ENCODE measurements around the gene CREB3L2. TPM values are rescaled to one million over a fixed set of nuclear protein-coding genes. Genes with fewer than 3 reads are reported as not detected.

CREB3L2 gene
- total RNA-seq, 1 experiment from 2014 or later = 49.8 TPM

GRCh38 chr7:137904833-137905232 is 97.1 kb downstream of the CREB3L2 start:
- no peaks in the 10 kb centered on the region for H3K9me2 ChIP-seq (ENCODE audit: insufficient read depth)
- 0 out of 4 replicates have a peak, but pooled peaks cover 0 to 2% of the 10 kb centered on the region in 2 experiments for H3K36me3 ChIP-seq (ENCODE audit: control insufficient read depth in 1 of 2, insufficient read depth in 2 of 2, low read length in 2 of 2)
- intact Hi-C loops (cut with micrococcal nuclease) = loop anchor here (5.0 to 10.0 kb wide), 2 partner anchors 260 to 832 kb away; no protein-coding TSS in a partner anchor
- DNase-seq (ENCODE audit: low read depth, low spot score) = no peak
- CTCF ChIA-PET = interaction anchor here (0.9 to 7.0 kb wide), 3 partner anchors 29 to 103 kb away, joined by 4 to 56 read pairs (median 4); no protein-coding TSS in a partner anchor
- no peaks in the 10 kb centered on the region for H3K9me3 ChIP-seq (ENCODE audit: control insufficient read depth in 1 of 2, insufficient read depth in 1 of 2, low read depth in 1 of 2, low read length in 2 of 2)
- no peak overlapping the region for H3K4me3 ChIP-seq (replicated peaks in 1 of 2; ENCODE audit: low read depth in 1 of 2, low read length in 2 of 2)
- RAD21 ChIA-PET (ENCODE audit: low non-redundant PET in 1 of 2, low total read pairs in 2 of 2, uncharacterized antibody in 2 of 2, unreplicated experiment in 2 of 2) = interaction anchor here in 1 of 2 experiments (2.0 kb wide), 1 partner anchor 104 kb away, joined by 9 read pairs; no protein-coding TSS in a partner anchor
- H3K79me2 ChIP-seq (ENCODE audit: insufficient read depth, low read length) = no peaks in the 10 kb centered on the region
- no TSS peak for BruUV-seq (replicated peaks)
- no peak overlapping the region for H3K9ac ChIP-seq (ENCODE audit: low read length)
- TF ChIP-seq POLR2AphosphoS5 (IDR thresholded peaks at IDR 0.05; ENCODE audit: low read depth, low read length) = no peak
- no peak for TF ChIP-seq RAD21 (IDR thresholded peaks at IDR 0.05; ENCODE audit: low read depth)
- no peak for TF ChIP-seq ZBTB33 (IDR thresholded peaks at IDR 0.05; ENCODE audit: extremely low read depth, insufficient replicate concordance, low read length)
- TF ChIP-seq EZH2 (IDR thresholded peaks at IDR 0.05) = no peak
- TF ChIP-seq SIN3A (IDR thresholded peaks at IDR 0.05; ENCODE audit: low read depth) = no peak
- no peak for TF ChIP-seq CBX3 (IDR thresholded peaks at IDR 0.05; ENCODE audit: low read depth)
- TF ChIP-seq REST (IDR thresholded peaks at IDR 0.05; ENCODE audit: low read depth) = no peak
- no peak for TF ChIP-seq SP1 (IDR thresholded peaks at IDR 0.05; ENCODE audit: low read depth)
- no peak for TF ChIP-seq FOSL1 (IDR thresholded peaks at IDR 0.05; ENCODE audit: low read depth)
- no peak for TF ChIP-seq YY1 (IDR thresholded peaks at IDR 0.05; ENCODE audit: extremely low read depth, insufficient replicate concordance, low read depth, low read length)
- no peak for TF ChIP-seq JUND (IDR thresholded peaks at IDR 0.05)
- no peaks in the 10 kb centered on the region for H4K20me1 ChIP-seq (ENCODE audit: insufficient read depth)
- ATAC-seq = no peak
- H2AFZ ChIP-seq (ENCODE audit: low read depth, low read length, poor library complexity, severe bottlenecking) = no peak overlapping the region
- H3K27ac ChIP-seq (ENCODE audit: low read depth, low read length) = no peak overlapping the region
- no peak overlapping the region for H3K4me2 ChIP-seq (ENCODE audit: low read length)
- no peaks in the 10 kb centered on the region for H3K4me1 ChIP-seq (ENCODE audit: control insufficient read depth in 1 of 2, insufficient read depth in 2 of 2, low read length in 2 of 2)
- POLR2A ChIA-PET = no interaction called here
- no peaks in the 10 kb centered on the region for H3K27me3 ChIP-seq (ENCODE audit: insufficient read depth, low read length)

All from HCT116 (cell line).